Neural cell (in vitro differentiated cells): ENCODE measurements around the gene SPATA3. TPM values are rescaled to one million over a fixed set of nuclear protein-coding genes. Genes with fewer than 3 reads are reported as not detected.

Experiments used
- H2AFZ ChIP-seq: fragments of 200-600, 300-800 bp; sonication (generic), shearing (Covaris generic); 2 replicates; pipeline ENCODE4 v1.6.0; 2014; ENCODE audit warnings: low read depth, mild to moderate bottlenecking, antibody characterized with exemption, low read length, moderate library complexity
- H3F3A ChIP-seq: fragments of 200-600 bp; shearing (Covaris generic); 2 replicates; pipeline ENCODE4 v1.6.1; 2016; ENCODE audit warnings: mild to moderate bottlenecking, moderate library complexity, mixed read lengths, antibody characterized with exemption, low read length; ENCODE audit not compliant: insufficient read depth, poor library complexity, severe bottlenecking
- H3K27ac ChIP-seq: fragments of 200-600, 300-800 bp; sonication (generic), shearing (Covaris generic); 2 replicates; pipeline ENCODE4 v1.5.1; 2014; ENCODE audit warnings: mild to moderate bottlenecking, low read length, moderate library complexity
- H3K27me3 ChIP-seq: fragments of 300-800, 200-600 bp; sonication (generic), shearing (Covaris generic); 2 replicates; pipeline ENCODE4 v1.6.0; 2014; ENCODE audit warnings: mild to moderate bottlenecking, low read depth, low read length, moderate library complexity; ENCODE audit not compliant: insufficient read depth
- H3K36me3 ChIP-seq: fragments of 300-800, 200-600 bp; sonication (generic), shearing (Covaris generic); 2 replicates; pipeline ENCODE4 v1.5.1; 2014; ENCODE audit warnings: mild to moderate bottlenecking, antibody characterized with exemption, low read length, moderate library complexity; ENCODE audit not compliant: insufficient read depth
- H3K4me2 ChIP-seq: fragments of 300-800, 200-600 bp; sonication (generic), shearing (Covaris generic); 2 replicates; pipeline ENCODE4 v1.6.0; 2014; ENCODE audit warnings: mild to moderate bottlenecking, low read length
- H3K4me3 ChIP-seq: fragments of 300-800, 200-600 bp; sonication (generic), shearing (Covaris generic); 2 replicates; pipeline ENCODE4 v1.5.1; 2014; ENCODE audit warnings: mild to moderate bottlenecking, low read length, moderate library complexity
- H3K79me2 ChIP-seq: fragments of 200-600 bp; shearing (Covaris generic); replicated peaks from 2 replicates; pipeline ENCODE4 v1.6.0; 2014; ENCODE audit warnings: mild to moderate bottlenecking, low read length, moderate library complexity; ENCODE audit not compliant: insufficient read depth
- H3K9ac ChIP-seq: fragments of 300-800, 200-600 bp; sonication (generic), shearing (Covaris generic); 2 replicates; pipeline ENCODE4 v1.6.1; 2016; ENCODE audit warnings: mild to moderate bottlenecking, low read length, mixed read lengths
- H3K9me2 ChIP-seq: fragments of 200-600 bp; shearing (Covaris generic); 2 replicates; pipeline ENCODE4 v1.6.1; 2016; ENCODE audit warnings: mild to moderate bottlenecking, low read length, mixed read lengths; ENCODE audit not compliant: insufficient read depth
- H3K9me3 ChIP-seq: fragments of 200-600, 300-800 bp; sonication (generic), shearing (Covaris generic); 2 replicates; pipeline ENCODE4 v1.6.1; 2016; ENCODE audit warnings: mild to moderate bottlenecking, mixed run types, low read length, moderate library complexity, mixed read lengths
- H4K20me1 ChIP-seq: fragments of 200-600 bp; shearing (Covaris generic); 2 replicates; pipeline ENCODE4 v1.6.1; 2016; ENCODE audit warnings: mild to moderate bottlenecking, mixed run types; ENCODE audit not compliant: insufficient read depth
- CTCF ChIP-seq: fragments of 450-650 bp; IDR thresholded peaks from 2 replicates; pipeline ENCODE4 v1.5.1; 2014; ENCODE audit warnings: antibody characterized with exemption, mild to moderate bottlenecking, moderate library complexity; ENCODE audit not compliant: poor library complexity, severe bottlenecking
- EP300 ChIP-seq: fragments of 450-650 bp; conservative IDR thresholded peaks from 2 replicates; pipeline ENCODE4 v1.6.1; 2014; ENCODE audit warnings: antibody characterized with exemption, mild to moderate bottlenecking, moderate library complexity; ENCODE audit not compliant: poor library complexity, severe bottlenecking
- EZH2 ChIP-seq: fragments of 200-600, 300-800 bp; shearing (Covaris generic), sonication (generic); IDR thresholded peaks from 2 replicates; pipeline ENCODE4 v1.6.1; 2014; ENCODE audit warnings: antibody characterized with exemption, low read length, borderline replicate concordance, mild to moderate bottlenecking; ENCODE audit not compliant: insufficient read depth, poor library complexity, severe bottlenecking
- MXI1 ChIP-seq: fragments of 450-650 bp; conservative IDR thresholded peaks from 2 replicates; pipeline ENCODE4 v1.6.1; 2014; ENCODE audit warnings: antibody characterized with exemption, mild to moderate bottlenecking; ENCODE audit not compliant: poor library complexity, severe bottlenecking
- POLR2AphosphoS5 ChIP-seq: IDR thresholded peaks from 2 replicates; pipeline ENCODE4 v1.6.1; 2012
- RAD21 ChIP-seq: fragments of 450-650 bp; conservative IDR thresholded peaks from 2 replicates; pipeline ENCODE4 v1.6.1; 2014; ENCODE audit warnings: antibody characterized with exemption, mild to moderate bottlenecking, moderate library complexity
- REST ChIP-seq: IDR thresholded peaks from 2 replicates; pipeline ENCODE4 v1.6.1; 2012; ENCODE audit warnings: borderline replicate concordance
- SMC3 ChIP-seq: fragments of 450-650 bp; conservative IDR thresholded peaks from 2 replicates; pipeline ENCODE4 v1.6.1; 2014; ENCODE audit warnings: antibody characterized with exemption, mild to moderate bottlenecking, moderate library complexity; ENCODE audit not compliant: poor library complexity
- TAF1 ChIP-seq: IDR thresholded peaks from 2 replicates; pipeline ENCODE4 v1.6.1; 2012; ENCODE audit warnings: low read depth
- polyA plus RNA-seq: library from polyadenylated mRNA; depleted of rRNA; stranded (reverse); fragments of >200 nt; gene quantifications from 2 replicates; pipeline ENCODE4 v1.2.3, GENCODE V29; 2014

SPATA3 gene
- polyA plus RNA-seq, 1 donor from 2014 or later: not detected

- no peaks in the 10 kb centered on the region for H3F3A ChIP-seq
- H3K9ac ChIP-seq: no peak overlapping the region
- no peaks in the 10 kb centered on the region for H3K36me3 ChIP-seq
- no peaks in the 10 kb centered on the region for H3K9me3 ChIP-seq
- TF ChIP-seq RAD21 (no peak), REST (no peak), CTCF (no peak), MXI1 (no peak), EZH2 (no peak), POLR2AphosphoS5 (no peak), TAF1 (no peak), EP300 (no peak), SMC3 (no peak)
- H3K27ac ChIP-seq: no peak overlapping the region
- no peaks in the 10 kb centered on the region for H3K9me2 ChIP-seq
- H3K79me2 ChIP-seq: no peaks in the 10 kb centered on the region
- no peaks in the 10 kb centered on the region for H3K27me3 ChIP-seq
- H2AFZ ChIP-seq: no peak overlapping the region
- no peak overlapping the region for H3K4me2 ChIP-seq
- H3K4me3 ChIP-seq: no peak overlapping the region
- H4K20me1 ChIP-seq: no peaks in the 10 kb centered on the region
These were observed 14.2 kb upstream of the SPATA3 start for GRCh38 chr2:230981704-230982103.

- Histone ChIP-seq H3K9me3 (no peaks in the 10 kb centered on the region), H3K4me3 (no peak overlapping the region)
These were observed 13.8 kb upstream of the SPATA3 start for GRCh38 chr2:230982126-230982525.

More at GRCh38 chr2:230982126-230982525, 13.8 kb upstream of the SPATA3 start:
- H3K36me3 ChIP-seq: no peaks in the 10 kb centered on the region
- H3K27me3 ChIP-seq: no peaks in the 10 kb centered on the region
- H3K9ac ChIP-seq: no peak overlapping the region
- H3F3A ChIP-seq: no peaks in the 10 kb centered on the region
- no peak overlapping the region for H2AFZ ChIP-seq
- no peaks in the 10 kb centered on the region for H4K20me1 ChIP-seq
- H3K4me2 ChIP-seq: no peak overlapping the region
- H3K79me2 ChIP-seq: no peaks in the 10 kb centered on the region
- TF ChIP-seq CTCF (no peak), MXI1 (no peak), REST (no peak), RAD21 (no peak), EZH2 (no peak), POLR2AphosphoS5 (no peak), SMC3 (no peak), EP300 (no peak)
- no peak overlapping the region for H3K27ac ChIP-seq
- H3K9me2 ChIP-seq: no peaks in the 10 kb centered on the region
